Heart left ventricle (tissue), 16 donors: Measurements from ENCODE around the gene CHST11. TPM values are rescaled to one million over a fixed set of nuclear protein-coding genes. Genes with fewer than 3 reads are reported as not detected.

Experiments used
- ATAC-seq, 4 donors: fragments of 200-7000 bp; cut with Tn5 transposase; one replicate each; pipeline ENCODE4 v1.9.1; 2020 to 2022; ENCODE audit warnings: moderate library complexity in 4 of 4, mild to moderate bottlenecking in 3 of 4, moderate number of reproducible peaks in 1 of 4
- DNase-seq, 5 donors: peaks; one replicate each; pipeline ENCODE4 v3.0.0-alpha.2; 2020
- H3K27ac ChIP-seq, 12 donors: fragments of 200-600 bp; sonication (generic) in 4 of 12; one replicate each; pipeline versions ENCODE4 v1.5.0 to v1.8.0; 2016 to 2022; ENCODE audit warnings: mild to moderate bottlenecking in 2 of 12
- H3K27me3 ChIP-seq, 9 donors: fragments of 200-600 bp; sonication (generic) in 2 of 9; one replicate each; pipeline versions ENCODE4 v1.5.1 to v1.8.0; 2016 to 2022; ENCODE audit warnings: mild to moderate bottlenecking in 3 of 9
- H3K36me3 ChIP-seq, 9 donors: fragments of 200-600 bp; sonication (generic) in 2 of 9; one replicate each; pipeline versions ENCODE4 v1.5.0 to v1.8.0; 2018 to 2022; ENCODE audit warnings: mild to moderate bottlenecking in 2 of 9
- H3K4me1 ChIP-seq, 12 donors: fragments of 200-600 bp; sonication (generic) in 4 of 12; one replicate each; pipeline versions ENCODE4 v1.5.0 to v1.8.0; 2016 to 2022; ENCODE audit warnings: mild to moderate bottlenecking in 3 of 12
- H3K4me3 ChIP-seq, 12 donors: fragments of 200-600 bp; sonication (generic) in 4 of 12; one replicate each; pipeline versions ENCODE4 v1.5.0 to v1.8.0; 2017 to 2022; ENCODE audit warnings: mild to moderate bottlenecking in 9 of 12, moderate library complexity in 4 of 12
- H3K9me3 ChIP-seq, 12 donors: fragments of 200-600 bp; sonication (generic) in 4 of 12; one replicate each; pipeline versions ENCODE4 v1.5.0 to v1.8.0; 2016 to 2022; ENCODE audit warnings: mild to moderate bottlenecking in 1 of 12
- POLR2A ChIP-seq, 2 donors: fragments of 450-650 bp; IDR thresholded peaks; one replicate each; pipeline ENCODE4 v1.6.1; 2017; ENCODE audit warnings: antibody characterized with exemption in 2 of 2, mild to moderate bottlenecking in 2 of 2, moderate library complexity in 2 of 2
- WGBS, 4 donors: extraction: QIAGEN DNeasy Blood & Tissue Kit in 2 of 4; methylation state at CpG; one replicate each; pipeline versions ENCODE4 v1.1.5 to v1.1.7; 2013 to 2018; 5-methylcytosine and 5-hydroxymethylcytosine counted together
- intact Hi-C, 10 donors: fragments of 100-400 bp; cut with DNase I; formaldehyde crosslinking; loops; one replicate each; pipeline versions ENCODE4 v1.11.1 to v1.14.2; 2022
- polyA plus RNA-seq, 2 donors: library from polyadenylated mRNA; stranded (reverse); fragments of 200-250 nt; gene quantifications; one replicate each; pipeline ENCODE4 v1.2.3, GENCODE V29; 2013
- total RNA-seq, 9 donors: library from RNA; depleted of rRNA in 2 of 9; stranded (reverse); fragments of >200 nt in 2 of 9; fragmentation: NEBNext Ultra II Directional in 3 of 9; extraction: Animal tissue kit (Norgen Biotek cat#: 25700) in 3 of 9; gene quantifications; one replicate each; pipeline versions ENCODE4 v1.1.0 to v1.2.4, GENCODE V29; 2016 to 2023
- TF ChIP-seq, protein P1 (sequence below), 12 donors: fragments of 200-600 bp; sonication (generic) in 4 of 12; IDR thresholded peaks; one replicate each; pipeline versions ENCODE4 v1.5.0 to v1.8.0; 2018 to 2022; ENCODE audit warnings: antibody characterized with exemption in 12 of 12, mild to moderate bottlenecking in 5 of 12
- donor health status: ischemic (EF 13 %, LVEDD 7.1; RV severe dilation, severe dysfunction).
- donor health status: healthy with polysubstance abuse.
- donor health status: DM: no; HTN: yes; CAD: no.
- donor health status: DM: no; HTN: no; CAD: no.
- donor health status: ischemic (EF 25% LVEDD 6.9; RV normal size, moderate dysfunction).
- donor health status: ischemic (EF 25% LVEDD 5.7; RV mildly dilated, moderate dysfunction).
- donor health status: healthy.
- donor health status: DM: yes; HTN: yes; CAD: no.
- donor health status: ischemic (EF 35%, LVEDD 5.7; RV mildly dilated, moderate dysfunction).
- donor health status: nonischemic (EF 11% LVEDD 7.7; RV severe dilation, severe dysfunction).
- donor health status: DM: yes; HTN: yes; CAD: no.
- donor health status: PGD.
- donor health status: ischemic (EF 29% LVEDD 5.4; RV normal size, mild dysfunction).
- donor health status: nonischemic (EF 23%, LVEDD 6.1; RV moderate dilation, normal function).

CHST11 gene
- total and polyA plus RNA-seq, 11 donors: 1.1 to 16.9 (median 3.4) TPM

DNA sequence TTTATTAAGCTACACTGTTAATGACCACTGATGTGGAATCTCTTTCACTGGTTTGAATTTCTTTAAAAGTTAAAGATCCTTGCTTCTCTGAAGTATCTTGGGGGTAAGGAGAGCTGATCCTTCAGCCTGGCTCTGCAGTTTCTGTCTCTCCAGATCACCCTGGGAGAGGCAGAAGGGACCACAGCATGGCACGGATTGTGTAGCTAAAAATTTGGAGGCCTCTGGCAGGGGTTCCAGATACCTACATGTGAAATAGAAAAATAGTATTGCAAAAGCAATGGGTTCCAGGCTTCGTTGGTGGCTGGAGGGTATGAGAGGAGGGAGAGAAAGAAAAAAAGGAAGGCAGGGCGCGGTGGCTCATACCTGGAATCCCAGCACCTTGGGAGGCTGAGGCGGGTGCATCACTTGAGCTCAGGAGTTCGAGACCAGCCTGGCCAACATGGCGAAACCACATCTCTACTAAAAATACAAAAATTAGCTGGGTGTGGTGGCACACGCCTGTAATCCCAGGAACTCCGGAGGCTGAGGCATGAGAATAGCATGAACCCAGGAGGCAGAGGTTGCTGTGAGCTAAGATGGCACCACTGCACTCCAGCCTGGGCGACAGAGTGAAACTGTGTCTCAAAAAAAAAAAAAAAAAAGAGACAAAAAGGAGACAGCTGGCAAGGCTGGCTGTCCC, 3.4 kb downstream of the CHST11 start:
- WGBS, 4 donors: 71 to 83% (median 79%) methylated on average over 10 of the region's 10 CpGs
- no peak for TF ChIP-seq POLR2A (IDR thresholded peaks at IDR 0.05)
- TF ChIP-seq, protein P1, sequence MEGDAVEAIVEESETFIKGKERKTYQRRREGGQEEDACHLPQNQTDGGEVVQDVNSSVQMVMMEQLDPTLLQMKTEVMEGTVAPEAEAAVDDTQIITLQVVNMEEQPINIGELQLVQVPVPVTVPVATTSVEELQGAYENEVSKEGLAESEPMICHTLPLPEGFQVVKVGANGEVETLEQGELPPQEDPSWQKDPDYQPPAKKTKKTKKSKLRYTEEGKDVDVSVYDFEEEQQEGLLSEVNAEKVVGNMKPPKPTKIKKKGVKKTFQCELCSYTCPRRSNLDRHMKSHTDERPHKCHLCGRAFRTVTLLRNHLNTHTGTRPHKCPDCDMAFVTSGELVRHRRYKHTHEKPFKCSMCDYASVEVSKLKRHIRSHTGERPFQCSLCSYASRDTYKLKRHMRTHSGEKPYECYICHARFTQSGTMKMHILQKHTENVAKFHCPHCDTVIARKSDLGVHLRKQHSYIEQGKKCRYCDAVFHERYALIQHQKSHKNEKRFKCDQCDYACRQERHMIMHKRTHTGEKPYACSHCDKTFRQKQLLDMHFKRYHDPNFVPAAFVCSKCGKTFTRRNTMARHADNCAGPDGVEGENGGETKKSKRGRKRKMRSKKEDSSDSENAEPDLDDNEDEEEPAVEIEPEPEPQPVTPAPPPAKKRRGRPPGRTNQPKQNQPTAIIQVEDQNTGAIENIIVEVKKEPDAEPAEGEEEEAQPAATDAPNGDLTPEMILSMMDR (IDR thresholded peaks at IDR 0.05): no peak

DNA sequence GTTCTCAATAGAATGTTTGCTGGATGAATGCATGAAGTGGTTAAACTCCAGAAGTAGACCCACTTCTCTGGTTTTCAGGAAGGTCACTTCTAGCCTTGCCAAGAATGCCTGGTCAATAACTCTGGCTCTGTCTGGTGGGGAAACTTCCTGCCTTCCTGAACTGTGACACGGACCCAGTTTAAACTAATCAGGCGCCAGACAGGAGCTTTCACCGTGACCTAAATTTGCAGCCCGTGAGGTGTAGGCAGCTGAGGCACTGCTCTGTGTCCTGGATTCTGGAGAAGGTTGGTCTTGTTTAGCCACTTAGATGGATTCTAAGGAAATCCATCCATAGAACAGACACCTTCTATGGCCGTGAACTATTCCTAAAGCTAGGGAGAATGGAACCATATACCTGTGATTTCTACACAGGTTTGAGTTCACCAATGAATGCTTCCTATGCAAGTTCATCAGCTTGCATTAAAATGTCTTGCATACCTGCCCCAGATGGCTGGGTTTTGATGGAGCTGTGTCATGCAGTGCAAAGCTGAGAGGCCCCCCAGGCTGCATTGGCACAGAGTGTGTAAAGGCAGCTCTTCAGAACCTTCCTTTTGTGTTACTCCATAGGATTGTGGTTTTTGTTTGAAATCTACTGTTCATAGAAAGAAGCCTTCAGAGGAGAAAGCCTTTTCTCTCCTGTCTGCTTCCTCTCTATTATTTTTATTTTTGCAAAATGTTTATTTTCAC, 4.4 kb downstream of the CHST11 start:
- WGBS, 4 donors: 62 to 80% (median 72%) methylated on average over 5 of the region's 5 CpGs
- TF ChIP-seq, protein P1 (IDR thresholded peaks at IDR 0.05): no peak
- TF ChIP-seq POLR2A (IDR thresholded peaks at IDR 0.05): no peak
- no peak for ATAC-seq
- H3K4me1 ChIP-seq: peaks cover 0 to 78% (median 33%) of the 10 kb centered on the region in 12 donors
- DNase-seq: no peak
- H3K9me3 ChIP-seq: no peaks in the 10 kb centered on the region
- intact Hi-C loops: no loop called here
- H3K27ac ChIP-seq: peak overlapping the region in 1 of 12 donors; percentile 85
- no peaks in the 10 kb centered on the region for H3K27me3 ChIP-seq
- no peaks in the 10 kb centered on the region for H3K36me3 ChIP-seq
- H3K4me3 ChIP-seq: peak overlapping the region in 1 of 12 donors; percentile 99

More for the DNA sequence above, 3.4 kb downstream of the CHST11 start:
- peak overlapping the region in 3 of 12 donors; percentile 82 to 99 (median 97) for H3K4me3 ChIP-seq
- intact Hi-C loops: no loop called here
- H3K27me3 ChIP-seq: no peaks in the 10 kb centered on the region
- DNase-seq: no peak
- peaks cover 0 to 75% (median 33%) of the 10 kb centered on the region in 12 donors for H3K4me1 ChIP-seq
- no peak for ATAC-seq
- H3K27ac ChIP-seq: peak overlapping the region in 5 of 12 donors; percentile 57 to 88 (median 85)
- H3K36me3 ChIP-seq: no peaks in the 10 kb centered on the region
- H3K9me3 ChIP-seq: no peaks in the 10 kb centered on the region

DNA sequence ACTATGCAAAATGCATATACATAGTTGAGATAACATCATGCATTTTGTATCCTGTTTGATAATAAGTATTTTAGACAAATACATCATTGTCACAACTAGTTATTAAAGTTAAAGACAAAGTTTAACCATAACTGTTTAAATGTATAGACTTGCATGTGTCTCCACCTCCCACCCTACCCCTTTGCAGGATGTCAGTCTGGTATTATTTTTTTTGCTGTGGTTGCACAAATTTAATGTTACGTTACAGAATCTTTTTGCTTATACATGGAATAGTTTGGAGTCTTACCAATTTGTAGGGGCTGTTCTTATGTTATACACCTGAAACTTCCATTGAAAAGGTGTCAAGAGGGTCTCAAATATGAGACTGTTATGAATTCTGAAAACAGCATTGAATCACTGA, 5.6 kb downstream of the CHST11 start:
- 42 to 86% (median 82%) methylated on average over 1 of the region's 1 CpG for WGBS, 4 donors
- Histone ChIP-seq H3K27me3 (no peaks in the 10 kb centered on the region), H3K9me3 (no peaks in the 10 kb centered on the region), H3K4me1 (peaks cover 0 to 87% (median 30%) of the 10 kb centered on the region in 12 donors), H3K27ac (peak overlapping the region in 5 of 12 donors; percentile 1 to 85 (median 54)), H3K4me3 (peak overlapping the region in 1 of 12 donors; percentile 23), H3K36me3 (no peaks in the 10 kb centered on the region)
- intact Hi-C loops: no loop called here
- TF ChIP-seq, protein P1 (IDR thresholded peaks at IDR 0.05): no peak
- TF ChIP-seq POLR2A (IDR thresholded peaks at IDR 0.05): no peak
- no peak for DNase-seq
- ATAC-seq: no peak

DNA sequence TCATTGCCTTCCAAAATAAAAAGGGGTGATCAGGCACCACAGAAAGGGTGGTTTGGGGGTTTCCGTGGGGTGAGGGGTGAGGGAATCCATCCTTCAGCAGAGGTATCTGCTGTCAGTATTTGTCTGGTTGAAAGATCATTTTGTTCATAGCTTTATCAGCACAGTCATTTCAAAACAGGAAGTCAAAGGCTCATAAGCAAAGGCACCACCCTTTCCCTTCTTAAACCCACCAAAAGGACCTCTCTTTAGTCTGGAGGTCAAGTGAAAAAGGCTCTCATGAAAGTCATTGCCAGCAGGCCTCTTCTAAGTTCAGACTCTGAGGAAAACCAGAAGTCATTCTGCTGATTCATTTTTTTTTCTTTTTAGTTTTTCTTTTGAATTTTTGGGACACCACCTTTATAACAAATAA, 6.2 kb downstream of the CHST11 start:
- 50 to 67% (median 58%) methylated on average over 1 of the region's 1 CpG for WGBS, 4 donors
- Histone ChIP-seq H3K9me3 (no peaks in the 10 kb centered on the region), H3K27ac (peak overlapping the region in 11 of 12 donors; percentile 1 to 85 (median 52)), H3K4me1 (peaks cover 0 to 93% (median 29%) of the 10 kb centered on the region in 12 donors), H3K36me3 (no peaks in the 10 kb centered on the region), H3K4me3 (peak overlapping the region in 1 of 12 donors; percentile 23), H3K27me3 (no peaks in the 10 kb centered on the region)
- peak; percentile 21 to 55 (median 36) for ATAC-seq
- no peak for DNase-seq
- intact Hi-C loops: no loop called here
- no peak for TF ChIP-seq POLR2A (IDR thresholded peaks at IDR 0.05)
- TF ChIP-seq, protein P1 (IDR thresholded peaks at IDR 0.05): no peak
